Activated CD4-positive, alpha-beta memory T cell treated with anti-CD3 and anti-CD28 coated beads for 36 hours (primary cell): ENCODE measurements around the gene FMOD. TPM values are rescaled to one million over a fixed set of nuclear protein-coding genes. Genes with fewer than 3 reads are reported as not detected.

Experiments used
- total RNA-seq, 2 experiments: library from RNA; stranded (reverse); gene quantifications; one replicate each; pipeline ENCODE4 v1.2.3, GENCODE V29; 2021

The FMOD gene
- total RNA-seq, 2 experiments from 2014 or later: 0.95 to 1.9 TPM

Other genes with a start within 250 kb of the FMOD start
- not detected for gene ADORA1, start 223.4 kb downstream of the FMOD start, total RNA-seq
- not detected for gene MYBPH, start 175.3 kb downstream of the FMOD start, total RNA-seq
- gene CHI3L1, start 164.4 kb downstream of the FMOD start, total RNA-seq: not detected
- gene CHIT1, start 121.4 kb downstream of the FMOD start, total RNA-seq: under 1 TPM; 0.19 to 0.53 TPM
- 100 to 1,000 TPM; 150 TPM for gene BTG2, start 45.6 kb downstream of the FMOD start, total RNA-seq
- gene PRELP, start 124.7 kb upstream of the FMOD start, total RNA-seq: not detected
- gene OPTC, start 143.0 kb upstream of the FMOD start, total RNA-seq: not detected